Measurements from ENCODE around the gene SHC4.
A peak's percentile ranks its signal among the peaks of the same experiment; 100 is the strongest.

SHC4 gene

DNA sequence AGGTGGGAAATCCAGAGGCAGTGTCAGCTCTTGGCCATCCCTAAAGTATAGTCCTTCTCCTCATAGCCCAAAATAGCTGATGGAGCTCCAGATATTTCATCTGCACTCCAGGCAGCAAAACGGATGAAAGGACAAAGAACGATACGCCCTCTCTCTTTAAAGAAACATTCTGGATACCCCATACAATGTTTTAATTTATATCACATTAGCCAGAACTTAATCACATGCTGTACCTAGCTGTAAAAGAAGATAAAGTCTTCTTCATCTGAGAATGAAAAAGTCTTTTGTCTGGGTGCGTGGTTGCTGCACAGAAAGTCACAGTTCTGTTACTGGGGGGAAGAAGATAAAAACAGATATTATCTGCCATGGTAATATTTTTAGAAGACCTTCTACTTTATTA, 4.3 kb upstream of the SHC4 start:
- DNase-seq (ENCODE audit: low read depth in 3 of 3): no peak

DNA sequence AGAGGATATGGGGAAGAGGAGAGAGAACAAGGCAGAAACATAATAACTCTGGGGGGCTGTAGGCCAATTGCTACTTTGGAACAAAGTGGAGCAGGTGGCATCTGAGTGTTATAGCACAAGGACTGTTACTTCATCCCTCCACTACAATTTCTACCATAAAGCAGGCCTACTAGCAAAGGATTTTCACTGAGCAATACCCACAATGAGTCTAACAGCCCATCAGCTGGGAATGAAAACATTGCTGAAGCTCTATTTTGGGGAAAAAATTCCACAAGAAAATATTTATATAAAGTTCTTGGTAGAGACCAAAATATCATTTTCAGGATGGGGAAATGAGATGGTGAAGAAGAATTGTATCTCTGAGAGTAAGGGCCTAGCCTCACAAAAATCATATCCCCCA, 3.6 kb upstream of the SHC4 start:
- no peak for DNase-seq (ENCODE audit: low read depth in 3 of 3)

- DNase-seq (ENCODE audit: low read depth in 3 of 3): no peak
Observed at GRCh38 chr15:48966595-48967301, 3.0 kb upstream of the SHC4 start.

DNA sequence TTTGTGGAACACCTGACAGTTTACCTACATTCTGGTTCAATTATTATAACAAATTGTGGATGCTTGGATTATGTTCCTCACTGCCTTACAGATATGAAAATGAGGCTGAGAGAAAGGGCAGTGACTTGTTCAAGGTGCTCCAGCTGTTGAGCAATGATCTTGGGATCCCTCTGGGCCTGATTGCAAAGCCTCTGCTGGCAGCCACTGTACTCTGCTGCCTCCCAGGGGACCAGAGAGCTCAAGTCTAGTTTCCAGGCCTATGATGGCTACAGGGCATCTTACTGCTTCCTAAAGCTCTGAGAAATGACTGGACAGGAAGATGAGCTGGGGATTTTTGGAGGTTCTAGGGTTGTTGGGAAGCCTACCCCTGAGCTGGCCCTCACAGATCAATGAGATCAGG, 2.3 kb upstream of the SHC4 start:
- DNase-seq (ENCODE audit: low read depth in 3 of 3): no peak

- no peak for DNase-seq (ENCODE audit: low read depth in 3 of 3)
Observed at GRCh38 chr15:48964898-48965297, 1.2 kb upstream of the SHC4 start.

GRCh38 chr15:48962662-48963523, 826 bp downstream of the SHC4 start:
- no peak for DNase-seq (ENCODE audit: low read depth in 3 of 3)

DNA sequence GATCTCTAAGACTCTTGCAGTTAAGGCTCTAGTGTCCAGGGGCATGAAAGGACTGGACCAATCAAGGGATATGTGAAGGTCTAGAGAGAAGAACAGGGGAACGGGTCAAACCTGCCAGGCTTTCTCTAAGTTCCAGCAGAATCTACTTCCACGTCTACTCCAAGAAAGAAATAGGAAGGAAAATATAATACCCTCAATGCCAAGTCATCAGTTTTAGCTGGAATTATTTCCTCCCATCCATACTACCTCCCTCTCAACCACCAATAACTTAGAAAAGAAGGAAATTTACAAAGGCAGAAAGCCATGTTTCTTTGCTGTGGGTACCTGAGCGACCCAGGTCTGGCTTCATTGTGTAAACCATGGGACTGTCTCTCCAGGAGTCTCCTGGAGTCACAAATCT, 7.8 kb downstream of the SHC4 start:
- DNase-seq (ENCODE audit: low read depth in 3 of 3): no peak

- no peak for DNase-seq (ENCODE audit: low read depth in 3 of 3)
Observed at GRCh38 chr15:48955370-48955769, 8.3 kb downstream of the SHC4 start.

DNA sequence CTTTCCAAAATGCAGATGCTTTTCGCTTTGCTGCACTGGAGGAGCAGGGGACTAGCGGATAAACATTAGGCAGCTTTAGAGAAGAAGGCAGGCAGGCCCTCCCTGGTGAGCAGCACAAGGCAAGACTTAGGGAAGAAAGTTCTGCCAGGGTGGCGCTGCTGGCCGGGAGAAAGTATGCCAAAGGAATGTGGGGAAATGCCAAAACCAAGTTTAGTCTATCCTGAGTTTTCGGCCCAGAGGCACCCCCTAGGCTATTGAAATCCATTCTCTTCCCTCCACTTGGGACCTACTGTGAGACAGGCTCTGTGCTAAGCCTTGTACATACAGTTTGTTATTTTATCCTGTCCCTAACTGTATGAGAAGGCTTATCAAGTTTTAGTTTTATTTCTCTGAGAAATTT, 9.2 kb downstream of the SHC4 start:
- DNase-seq (ENCODE audit: low read depth in 3 of 3): no peak

GRCh38 chr15:48946840-48947187, 16.9 kb downstream of the SHC4 start:
- no peak for DNase-seq (ENCODE audit: low read depth in 3 of 3)

- no peak for DNase-seq (ENCODE audit: low read depth in 3 of 3)
Observed at GRCh38 chr15:48946074-48946839, 17.5 kb downstream of the SHC4 start.

DNA sequence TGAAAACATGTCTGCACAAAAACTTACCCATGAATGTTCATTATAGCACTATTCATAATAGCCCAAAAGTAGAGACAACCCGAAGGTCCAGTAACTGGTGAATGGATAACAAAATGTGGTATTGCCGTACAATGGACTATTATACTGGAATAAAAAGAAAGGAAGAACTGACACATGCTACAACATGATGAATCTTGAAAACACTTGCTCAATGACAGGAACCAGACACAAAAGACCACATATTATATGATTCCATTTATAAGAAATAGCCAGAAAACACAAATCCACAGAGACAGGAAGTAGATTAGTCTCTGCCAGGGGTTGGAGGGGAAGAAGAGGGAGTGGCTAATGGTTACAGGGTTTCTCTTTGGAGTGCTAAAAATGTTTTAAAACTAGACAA, 18.3 kb downstream of the SHC4 start:
- no peak for DNase-seq (ENCODE audit: low read depth in 3 of 3)

GRCh38 chr15:48941904-48942303, 21.8 kb downstream of the SHC4 start:
- no peak for DNase-seq (ENCODE audit: low read depth in 3 of 3)

DNA sequence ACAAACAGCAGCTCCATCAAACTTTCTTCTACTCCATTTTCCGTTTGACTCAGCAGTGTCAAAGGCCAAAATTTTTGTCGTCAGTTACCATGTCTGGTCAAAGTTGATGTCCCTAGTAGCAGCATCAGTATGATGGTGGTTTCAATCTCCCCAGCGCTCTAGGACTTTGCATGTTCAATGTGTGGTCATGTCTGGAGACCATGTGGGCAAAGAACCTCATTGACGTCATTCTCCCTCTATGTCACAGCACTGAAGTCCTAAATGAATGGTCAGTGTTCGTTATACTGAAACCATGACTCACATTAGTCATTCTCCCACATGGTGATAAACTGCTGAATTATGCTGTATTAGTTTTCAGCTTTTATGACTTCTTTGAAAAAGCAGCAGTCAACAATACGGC, 23.2 kb downstream of the SHC4 start:
- no peak for DNase-seq (ENCODE audit: low read depth in 3 of 3)

GRCh38 chr15:48939648-48940047, 24.1 kb downstream of the SHC4 start:
- DNase-seq (ENCODE audit: low read depth in 3 of 3): no peak

DNA sequence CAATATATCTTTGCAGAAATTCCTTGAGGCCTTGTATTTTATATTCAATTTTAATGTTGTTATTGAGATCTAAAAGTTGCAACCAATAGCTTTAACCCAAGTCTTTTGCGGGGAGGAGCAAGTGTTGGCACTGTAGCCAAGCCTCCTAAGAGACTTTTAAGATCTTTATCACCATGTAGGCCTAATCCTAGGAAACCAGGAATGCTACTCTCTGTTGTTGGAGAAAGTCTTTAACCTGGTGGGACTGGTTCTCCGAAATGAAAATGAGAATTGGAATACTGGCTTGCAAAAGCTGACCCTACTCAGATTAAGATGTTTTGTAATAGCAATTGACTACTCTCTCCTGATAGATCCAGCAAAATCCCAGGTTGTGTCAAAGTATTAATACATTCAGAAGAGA, 25.8 kb downstream of the SHC4 start:
- DNase-seq (ENCODE audit: low read depth in 3 of 3): no peak

- DNase-seq (ENCODE audit: low read depth in 3 of 3): no peak
Observed at GRCh38 chr15:48936666-48937065, 27.1 kb downstream of the SHC4 start.

DNA sequence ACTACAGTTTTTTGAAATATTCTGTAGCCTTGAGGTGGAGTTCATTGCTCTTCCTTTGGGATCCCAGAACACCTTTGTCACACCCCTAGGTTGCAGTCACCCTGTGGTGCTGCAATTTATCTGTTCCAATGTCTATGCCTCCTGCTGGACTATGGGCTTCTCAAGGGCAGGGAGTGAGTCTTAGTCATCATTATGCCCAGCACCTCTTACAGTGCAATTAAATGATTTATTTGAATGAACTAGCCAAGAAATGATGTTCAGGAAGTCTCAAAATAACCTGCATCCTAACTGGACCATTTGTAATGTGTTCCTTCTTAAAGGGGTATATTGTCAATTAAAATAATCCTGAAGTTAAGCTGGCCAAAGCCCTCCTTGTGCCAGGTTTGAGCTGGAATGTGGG, 28.5 kb downstream of the SHC4 start:
- DNase-seq (ENCODE audit: low read depth in 3 of 3): no peak

DNA sequence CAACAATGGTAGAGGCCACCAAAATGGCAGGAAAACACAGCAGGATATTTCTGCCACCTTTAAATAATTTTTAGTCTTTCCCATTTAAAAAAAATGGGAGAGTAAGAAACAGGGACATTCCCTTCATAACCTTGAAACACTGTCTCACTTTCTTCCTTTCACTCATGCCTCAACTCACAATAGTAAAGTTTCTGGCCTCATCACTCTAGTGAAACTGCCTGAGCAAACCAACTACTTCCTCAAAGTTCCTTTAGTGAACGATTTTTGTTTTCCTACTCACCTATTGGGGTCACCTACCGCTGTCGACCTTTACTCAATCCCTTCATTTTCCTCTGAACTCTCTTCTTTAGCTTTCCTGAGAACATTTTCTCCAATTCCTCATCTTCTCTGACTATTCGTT, 33.0 kb downstream of the SHC4 start:
- DNase-seq (ENCODE audit: low read depth in 3 of 3): no peak

- no peak for DNase-seq (ENCODE audit: low read depth in 3 of 3)
Observed at GRCh38 chr15:48929661-48930060, 34.1 kb downstream of the SHC4 start.

- peak in 2 of 3 donors; percentile 35 to 48 for DNase-seq (ENCODE audit: low read depth in 3 of 3)
Observed at GRCh38 chr15:48928877-48929538, 34.7 kb downstream of the SHC4 start.

DNA sequence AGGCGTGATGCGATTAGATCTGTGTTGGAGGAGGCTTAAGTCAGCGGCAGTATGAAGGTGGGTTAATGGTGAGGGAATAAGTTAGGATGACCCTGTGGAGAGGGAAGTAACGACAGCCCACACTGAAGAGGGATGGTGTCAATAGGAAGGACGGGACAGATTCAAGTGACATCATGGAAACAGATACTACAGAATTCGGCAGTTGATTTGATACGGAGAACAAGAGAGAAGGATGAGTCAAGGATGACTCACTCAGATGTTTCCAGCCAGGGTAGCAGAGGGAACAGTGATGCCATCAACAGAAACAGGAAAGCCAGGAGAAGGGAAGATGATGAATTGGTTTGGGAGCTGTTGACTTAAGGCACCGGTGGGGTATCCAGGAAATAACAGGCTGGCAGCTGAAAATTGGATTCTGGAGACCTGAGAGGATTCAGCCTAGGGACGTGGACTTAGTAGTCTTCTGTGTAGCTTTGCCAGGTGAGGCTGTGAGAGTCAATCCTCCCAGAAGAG, 38.0 kb downstream of the SHC4 start:
- no peak for DNase-seq (ENCODE audit: low read depth in 3 of 3)
